HepG2 (cell line): ENCODE measurements around the gene CNNM2.

Experiments
- WIZ ChIP-seq: sonication (generic); formaldehyde crosslinking; IDR thresholded peaks from 2 replicates; pipeline ENCODE4 v1.5.1; 2020; ENCODE audit warnings: mild to moderate bottlenecking, missing genetic modification reagents
- TF ChIP-seq, protein P1 (sequence below): sonication (generic); formaldehyde crosslinking; IDR thresholded peaks from 2 replicates; pipeline ENCODE4 v1.9.0; 2021; ENCODE audit warnings: missing genetic modification reagents, borderline replicate concordance
- TF ChIP-seq, protein P2 (sequence below): sonication (generic); formaldehyde crosslinking; IDR thresholded peaks from 2 replicates; pipeline ENCODE4 v1.5.0; 2020; ENCODE audit warnings: mild to moderate bottlenecking, missing genetic modification reagents, moderate library complexity

DNA sequence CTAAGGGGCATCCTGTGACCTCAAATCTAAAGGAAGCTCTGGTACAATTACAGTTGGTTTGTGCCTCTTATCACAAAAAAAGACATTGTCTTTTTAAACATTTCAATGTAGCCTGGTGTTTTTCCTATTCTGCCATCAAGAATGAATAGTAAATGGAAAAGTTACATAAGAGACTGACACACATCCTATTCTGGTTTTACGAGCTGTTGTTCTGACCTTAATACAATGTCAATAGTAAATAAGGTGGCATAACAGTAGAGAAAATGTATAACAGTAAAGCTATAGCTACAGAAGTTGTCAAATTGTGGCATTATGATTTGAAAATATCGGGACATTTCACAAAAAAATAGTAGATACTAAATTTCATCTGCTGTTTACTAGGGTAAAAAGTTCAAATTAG is 186.6 kb downstream of the CNNM2 start:
- TF ChIP-seq, protein P1, sequence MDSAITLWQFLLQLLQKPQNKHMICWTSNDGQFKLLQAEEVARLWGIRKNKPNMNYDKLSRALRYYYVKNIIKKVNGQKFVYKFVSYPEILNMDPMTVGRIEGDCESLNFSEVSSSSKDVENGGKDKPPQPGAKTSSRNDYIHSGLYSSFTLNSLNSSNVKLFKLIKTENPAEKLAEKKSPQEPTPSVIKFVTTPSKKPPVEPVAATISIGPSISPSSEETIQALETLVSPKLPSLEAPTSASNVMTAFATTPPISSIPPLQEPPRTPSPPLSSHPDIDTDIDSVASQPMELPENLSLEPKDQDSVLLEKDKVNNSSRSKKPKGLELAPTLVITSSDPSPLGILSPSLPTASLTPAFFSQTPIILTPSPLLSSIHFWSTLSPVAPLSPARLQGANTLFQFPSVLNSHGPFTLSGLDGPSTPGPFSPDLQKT = no peak
- TF ChIP-seq, protein P2, sequence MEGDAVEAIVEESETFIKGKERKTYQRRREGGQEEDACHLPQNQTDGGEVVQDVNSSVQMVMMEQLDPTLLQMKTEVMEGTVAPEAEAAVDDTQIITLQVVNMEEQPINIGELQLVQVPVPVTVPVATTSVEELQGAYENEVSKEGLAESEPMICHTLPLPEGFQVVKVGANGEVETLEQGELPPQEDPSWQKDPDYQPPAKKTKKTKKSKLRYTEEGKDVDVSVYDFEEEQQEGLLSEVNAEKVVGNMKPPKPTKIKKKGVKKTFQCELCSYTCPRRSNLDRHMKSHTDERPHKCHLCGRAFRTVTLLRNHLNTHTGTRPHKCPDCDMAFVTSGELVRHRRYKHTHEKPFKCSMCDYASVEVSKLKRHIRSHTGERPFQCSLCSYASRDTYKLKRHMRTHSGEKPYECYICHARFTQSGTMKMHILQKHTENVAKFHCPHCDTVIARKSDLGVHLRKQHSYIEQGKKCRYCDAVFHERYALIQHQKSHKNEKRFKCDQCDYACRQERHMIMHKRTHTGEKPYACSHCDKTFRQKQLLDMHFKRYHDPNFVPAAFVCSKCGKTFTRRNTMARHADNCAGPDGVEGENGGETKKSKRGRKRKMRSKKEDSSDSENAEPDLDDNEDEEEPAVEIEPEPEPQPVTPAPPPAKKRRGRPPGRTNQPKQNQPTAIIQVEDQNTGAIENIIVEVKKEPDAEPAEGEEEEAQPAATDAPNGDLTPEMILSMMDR (CRISPR knock-in tag) = no peak
- TF ChIP-seq WIZ (CRISPR knock-in tag) = no peak
